Measurements from ENCODE around the gene ZFAND2A.
"Not testable (repeated sequence)": the region's sequence is repeated elsewhere in the genome, so short reads cannot be mapped to it uniquely, and the experiment has no call there.

DNA sequence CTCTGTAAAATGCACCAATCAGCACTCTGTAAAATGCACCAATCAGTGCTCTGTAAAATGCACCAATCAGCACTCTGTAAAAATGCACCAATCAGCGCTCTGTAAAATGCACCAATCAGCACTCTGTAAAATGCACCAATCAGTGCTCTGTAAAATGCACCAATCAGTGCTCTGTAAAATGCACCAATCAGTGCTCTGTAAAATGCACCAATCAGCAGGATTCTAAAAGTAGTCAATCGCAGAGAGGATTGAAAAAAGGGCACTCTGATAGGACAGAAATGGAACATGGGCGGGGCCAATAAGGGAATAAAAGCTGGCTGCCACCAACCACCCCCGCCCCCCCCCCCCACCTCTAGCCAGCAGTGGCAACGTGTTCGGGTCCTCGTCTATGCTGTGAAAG lies 11.5 kb upstream of the ZFAND2A start:
- TF ChIP-seq, protein P1, sequence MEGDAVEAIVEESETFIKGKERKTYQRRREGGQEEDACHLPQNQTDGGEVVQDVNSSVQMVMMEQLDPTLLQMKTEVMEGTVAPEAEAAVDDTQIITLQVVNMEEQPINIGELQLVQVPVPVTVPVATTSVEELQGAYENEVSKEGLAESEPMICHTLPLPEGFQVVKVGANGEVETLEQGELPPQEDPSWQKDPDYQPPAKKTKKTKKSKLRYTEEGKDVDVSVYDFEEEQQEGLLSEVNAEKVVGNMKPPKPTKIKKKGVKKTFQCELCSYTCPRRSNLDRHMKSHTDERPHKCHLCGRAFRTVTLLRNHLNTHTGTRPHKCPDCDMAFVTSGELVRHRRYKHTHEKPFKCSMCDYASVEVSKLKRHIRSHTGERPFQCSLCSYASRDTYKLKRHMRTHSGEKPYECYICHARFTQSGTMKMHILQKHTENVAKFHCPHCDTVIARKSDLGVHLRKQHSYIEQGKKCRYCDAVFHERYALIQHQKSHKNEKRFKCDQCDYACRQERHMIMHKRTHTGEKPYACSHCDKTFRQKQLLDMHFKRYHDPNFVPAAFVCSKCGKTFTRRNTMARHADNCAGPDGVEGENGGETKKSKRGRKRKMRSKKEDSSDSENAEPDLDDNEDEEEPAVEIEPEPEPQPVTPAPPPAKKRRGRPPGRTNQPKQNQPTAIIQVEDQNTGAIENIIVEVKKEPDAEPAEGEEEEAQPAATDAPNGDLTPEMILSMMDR (IDR thresholded peaks at IDR 0.05), result not testable (repeated sequence)
- TF ChIP-seq EP300 (IDR thresholded peaks at IDR 0.05); BHLHE40 (IDR thresholded peaks at IDR 0.05; ENCODE audit: low read depth, low read length); CHD4 (IDR thresholded peaks at IDR 0.05; ENCODE audit: borderline replicate concordance); POLR2A (IDR thresholded peaks at IDR 0.05; ENCODE audit: low read length); FOSL2 (IDR thresholded peaks at IDR 0.05); FOSL2 (CRISPR knock-in tag; IDR thresholded peaks at IDR 0.05); RAD21 (conservative IDR thresholded peaks at IDR 0.05 in 1 of 2, IDR thresholded peaks at IDR 0.05 in 1 of 2); HDAC2 (IDR thresholded peaks at IDR 0.05): not testable (repeated sequence)
- TF ChIP-seq, protein P2, sequence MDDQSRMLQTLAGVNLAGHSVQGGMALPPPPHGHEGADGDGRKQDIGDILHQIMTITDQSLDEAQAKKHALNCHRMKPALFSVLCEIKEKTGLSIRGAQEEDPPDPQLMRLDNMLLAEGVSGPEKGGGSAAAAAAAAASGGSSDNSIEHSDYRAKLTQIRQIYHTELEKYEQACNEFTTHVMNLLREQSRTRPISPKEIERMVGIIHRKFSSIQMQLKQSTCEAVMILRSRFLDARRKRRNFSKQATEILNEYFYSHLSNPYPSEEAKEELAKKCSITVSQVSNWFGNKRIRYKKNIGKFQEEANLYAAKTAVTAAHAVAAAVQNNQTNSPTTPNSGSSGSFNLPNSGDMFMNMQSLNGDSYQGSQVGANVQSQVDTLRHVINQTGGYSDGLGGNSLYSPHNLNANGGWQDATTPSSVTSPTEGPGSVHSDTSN (IDR thresholded peaks at IDR 0.05), result not testable (repeated sequence)
